IPS-NIHi7 (cell line): ENCODE data around the gene MSH5.

Experiments
- DNase-seq: peaks from one replicate; pipeline ENCODE4 v3.0.0; 2012; ENCODE audit warnings: mixed read lengths; ENCODE audit errors: extremely low spot score

Gene MSH5

DNA sequence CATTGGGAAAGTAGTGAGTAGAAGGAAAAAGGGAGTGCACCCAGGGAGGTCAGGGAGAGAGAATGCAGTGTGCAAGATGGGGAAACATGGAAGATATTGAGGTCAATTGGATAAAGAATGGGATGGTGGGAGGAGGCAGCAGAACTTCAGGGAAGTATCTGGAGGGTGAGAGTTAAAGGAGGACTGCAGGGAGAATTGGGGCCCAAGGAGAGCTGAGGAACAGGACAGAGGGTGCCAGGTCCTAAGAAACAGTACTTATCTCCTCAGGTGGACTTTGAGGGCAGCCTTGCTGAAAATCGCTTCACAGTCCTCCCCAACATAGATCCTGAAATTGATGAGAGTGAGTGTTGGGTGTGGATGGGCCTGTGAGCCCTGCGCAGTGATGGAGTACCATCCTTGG, 18.5 kb downstream of the MSH5 start:
- no peak for DNase-seq

GRCh38 chr6:31760790-31761189, 21.0 kb downstream of the MSH5 start:
- DNase-seq: no peak

- no peak for DNase-seq
These were observed 21.5 kb downstream of the MSH5 start for GRCh38 chr6:31761343-31761742.

- no peak for DNase-seq
These were observed 22.6 kb downstream of the MSH5 start, which contains the start of gene SAPCD1 for GRCh38 chr6:31762356-31762755. Gene SAPCD1, plus strand, starts transcription at chr6:31762656. Its CDS starts 399 bp downstream, at chr6:31763055.

GRCh38 chr6:31762878-31763618, 23.2 kb downstream of the MSH5 start:
- no peak for DNase-seq

DNA sequence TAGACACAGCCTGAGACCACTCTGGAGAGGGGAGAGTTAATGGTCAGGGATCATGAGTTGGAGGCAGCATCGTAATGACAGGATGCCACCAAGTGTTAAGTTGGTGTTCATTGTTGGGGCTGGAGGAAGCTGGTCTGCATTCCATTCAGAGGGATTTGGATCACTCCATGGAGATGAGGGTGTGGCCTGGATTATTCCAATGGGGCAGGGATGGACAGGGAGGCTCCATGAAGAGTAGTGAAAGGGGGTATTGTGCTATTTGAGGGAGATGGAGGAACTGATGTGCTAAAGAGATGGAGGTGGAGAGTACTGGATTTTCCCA, 23.8 kb downstream of the MSH5 start:
- peak; percentile 46 for DNase-seq

- no peak for DNase-seq
These were observed 24.4 kb downstream of the MSH5 start for GRCh38 chr6:31764198-31764597.

DNA sequence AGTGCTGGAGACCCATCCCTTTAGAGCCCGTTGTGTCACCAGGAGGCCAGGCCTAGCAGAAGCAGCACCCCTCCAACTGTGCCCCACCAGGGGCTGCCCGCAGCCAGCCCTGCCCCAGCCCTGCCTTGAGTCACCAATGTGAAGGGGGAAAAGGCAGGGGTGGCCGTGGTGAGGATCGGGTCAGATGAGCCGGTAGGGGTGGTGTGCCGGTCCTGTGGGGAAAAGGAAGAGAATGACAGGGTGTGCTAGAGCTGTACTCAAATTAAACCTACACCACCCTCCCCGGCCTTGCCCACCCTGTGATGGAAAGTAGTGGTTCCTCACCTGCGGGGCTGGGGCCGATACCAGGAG, 25.7 kb downstream of the MSH5 start:
- DNase-seq: no peak

- DNase-seq: peak; percentile 93
These were observed 26.3 kb downstream of the MSH5 start for GRCh38 chr6:31765910-31766794.

GRCh38 chr6:31767096-31767645, 27.4 kb downstream of the MSH5 start:
- peak; percentile 26 for DNase-seq

- DNase-seq: no peak
These were observed 28.8 kb downstream of the MSH5 start for GRCh38 chr6:31768363-31769257.

DNA sequence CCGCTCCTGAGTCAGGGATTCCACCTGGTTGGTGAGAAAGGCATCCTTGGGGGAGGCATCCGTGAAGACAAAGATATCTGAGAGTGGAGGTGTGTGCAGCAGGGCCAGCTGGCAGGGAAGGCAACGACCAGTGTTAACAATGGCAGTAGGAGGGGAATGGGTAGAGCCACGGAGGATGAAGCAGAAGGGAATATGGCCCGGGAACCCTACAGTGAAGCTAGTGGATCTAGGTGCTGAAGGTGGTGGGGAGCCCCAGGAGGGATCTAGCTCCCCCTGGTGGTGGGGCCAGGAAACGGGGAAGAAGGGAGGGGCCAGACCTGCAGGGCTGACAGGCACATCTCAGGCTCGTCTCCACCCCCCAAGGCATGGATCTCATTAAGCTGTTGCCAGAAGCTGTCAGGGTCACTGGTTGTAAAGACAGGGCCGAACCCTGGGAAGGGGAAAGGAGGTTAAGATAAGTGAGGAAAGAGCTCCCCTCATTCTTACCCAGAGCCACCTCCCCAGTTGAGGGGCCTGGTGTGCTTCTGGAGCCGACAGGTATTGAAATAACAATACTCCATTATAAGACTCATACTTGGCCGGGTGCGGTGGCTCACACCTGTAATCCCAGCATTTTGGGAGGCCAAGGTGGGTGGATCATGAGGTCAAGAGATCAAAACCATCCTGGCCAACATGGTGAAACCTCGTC, 30.0 kb downstream of the MSH5 start:
- DNase-seq: peak; percentile 96

DNA sequence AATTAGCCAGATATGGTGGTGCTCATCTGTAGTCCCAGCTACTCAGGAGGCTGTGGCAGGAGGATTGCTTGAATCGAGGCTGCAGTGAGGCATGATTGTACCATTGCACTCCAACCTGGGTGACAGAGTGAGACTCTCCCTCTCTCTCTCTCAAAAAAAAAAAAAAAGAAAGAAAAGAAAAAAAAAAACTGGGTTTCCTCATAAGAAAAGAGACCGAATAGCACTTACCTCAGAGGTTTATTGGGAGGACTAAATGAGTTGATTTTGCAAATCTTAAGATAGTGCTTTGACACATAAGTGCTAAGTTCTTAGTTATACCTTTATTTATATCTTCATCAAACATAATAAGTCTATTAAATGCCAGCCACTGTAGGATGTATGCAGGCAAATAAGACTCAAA, 31.1 kb downstream of the MSH5 start:
- no peak for DNase-seq

- DNase-seq: no peak
These were observed 32.2 kb downstream of the MSH5 start for GRCh38 chr6:31771992-31772358.

GRCh38 chr6:31775184-31775583, 35.4 kb downstream of the MSH5 start:
- no peak for DNase-seq

DNA sequence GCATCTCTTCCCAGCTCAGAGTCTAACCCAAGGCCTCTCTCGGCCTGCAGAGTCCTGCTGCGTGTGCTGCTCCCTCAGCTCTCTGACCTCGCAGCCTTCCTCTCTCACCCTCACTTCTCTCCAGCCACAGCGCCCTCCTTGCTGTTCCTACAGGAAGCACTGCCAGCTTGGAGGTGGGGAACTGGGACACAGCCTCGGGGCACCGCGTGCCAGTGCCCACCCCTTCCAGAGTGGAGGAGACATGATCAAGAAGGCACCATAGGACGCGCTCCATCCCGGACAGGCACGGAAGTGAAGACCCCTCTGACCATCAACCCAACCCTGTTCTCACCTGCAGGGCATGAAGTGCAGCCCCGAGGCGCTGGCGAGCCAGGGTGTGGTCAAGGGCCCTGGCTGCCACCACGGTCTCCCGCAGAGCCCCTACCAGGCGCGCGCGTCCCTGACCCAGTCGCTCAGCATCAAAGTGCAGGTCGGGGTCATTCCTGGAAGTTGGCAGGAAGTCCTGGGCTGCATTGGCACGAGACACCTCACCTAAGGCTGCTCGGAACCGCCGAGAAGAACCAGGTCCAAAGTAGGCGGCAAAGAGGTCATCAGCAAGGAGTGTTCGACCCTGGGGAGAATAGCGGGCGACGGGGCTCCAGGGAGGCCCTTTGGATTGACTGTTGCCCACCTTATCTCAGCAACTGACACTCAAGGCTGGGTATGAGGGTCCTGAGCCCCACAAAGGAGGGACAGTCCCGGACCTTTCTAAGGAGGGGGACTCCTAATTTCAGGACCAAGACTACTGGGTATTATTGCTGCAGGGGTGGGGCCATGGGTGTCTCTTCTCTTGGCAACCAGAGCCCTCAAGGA, 36.1 kb downstream of the MSH5 start:
- no peak for DNase-seq

DNA sequence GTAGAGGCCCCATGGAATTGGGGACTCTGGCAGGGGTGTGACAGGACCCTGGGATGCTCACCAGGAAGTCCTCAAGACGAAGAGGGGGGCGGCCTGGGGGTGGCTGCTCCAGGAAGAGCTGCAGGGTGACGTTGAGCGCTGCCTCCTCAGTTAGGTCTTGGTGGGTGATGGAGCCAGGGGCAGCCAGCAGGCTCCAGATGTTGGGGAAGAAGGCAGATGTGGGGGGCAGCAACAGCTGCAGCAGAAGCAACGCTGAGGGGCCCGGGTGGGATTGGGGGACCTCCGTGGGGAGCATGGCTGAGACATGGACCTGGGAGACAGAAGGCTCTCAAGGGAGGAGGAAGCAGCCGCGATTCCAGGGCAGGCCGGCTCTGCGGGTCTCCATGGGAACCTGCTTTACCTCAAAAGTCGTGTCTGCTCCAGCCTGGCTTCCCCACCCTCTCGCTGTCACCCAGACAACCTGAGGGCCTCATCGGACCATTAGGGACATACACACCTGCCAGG, 36.7 kb downstream of the MSH5 start:
- DNase-seq: no peak

- DNase-seq: peak; percentile 49
These were observed 37.3 kb downstream of the MSH5 start, which contains the start of gene VWA7 for GRCh38 chr6:31776989-31777666. Gene VWA7, minus strand, starts transcription at chr6:31777328. Its CDS starts 549 bp downstream, at chr6:31776779.

- no peak for DNase-seq
These were observed 37.9 kb downstream of the MSH5 start for GRCh38 chr6:31777667-31778050.
